Psoas muscle (tissue), 8 donors: Measurements from ENCODE around the gene ITCH. TPM values are rescaled to one million over a fixed set of nuclear protein-coding genes. Genes with fewer than 3 reads are reported as not detected.

Source experiments
- ATAC-seq, 4 donors: fragments of 200-7000 bp; cut with Tn5 transposase; one replicate each; pipeline ENCODE4 v1.9.1; 2020; ENCODE audit warnings: moderate library complexity in 3 of 4, mild to moderate bottlenecking in 2 of 4
- DNase-seq, 2 donors: peaks; one replicate each; pipeline ENCODE4 v3.0.0-alpha.2; 2020
- H3K27ac ChIP-seq: fragments of 200-600 bp; one replicate; pipeline ENCODE4 v1.8.0; 2022
- H3K27me3 ChIP-seq, 3 donors: fragments of 200-600 bp in 1 of 3; one replicate each; pipeline versions ENCODE4 v1.6.1 to v1.8.0; 2013 to 2022; ENCODE audit warnings: low read length in 2 of 3, mild to moderate bottlenecking in 2 of 3, moderate library complexity in 1 of 3; ENCODE audit not compliant: insufficient read depth in 3 of 3
- H3K36me3 ChIP-seq, 2 donors: fragments of 200-600 bp in 1 of 2; one replicate each; pipeline versions ENCODE4 v1.6.1 to v1.8.0; 2013 to 2022; ENCODE audit warnings: low read depth in 1 of 2, mild to moderate bottlenecking in 1 of 2, moderate library complexity in 1 of 2; ENCODE audit not compliant: insufficient read depth in 1 of 2
- H3K4me1 ChIP-seq: fragments of 200-600 bp; one replicate; pipeline ENCODE4 v1.8.0; 2022
- H3K4me3 ChIP-seq: fragments of 200-600 bp; one replicate; pipeline ENCODE4 v1.8.0; 2022; ENCODE audit warnings: mild to moderate bottlenecking
- H3K9me3 ChIP-seq: fragments of 200-600 bp; one replicate; pipeline ENCODE4 v1.8.0; 2022
- CTCF ChIP-seq: fragments of 200-600 bp; IDR thresholded peaks from one replicate; pipeline ENCODE4 v1.8.0; 2022; ENCODE audit warnings: antibody characterized with exemption
- WGBS, 3 donors: extraction: QIAGEN DNeasy Blood & Tissue Kit; methylation state at CpG; one replicate each; pipeline versions ENCODE4 v1.1.6 to v1.1.7; 2013; 5-methylcytosine and 5-hydroxymethylcytosine counted together
- intact Hi-C, 2 donors: fragments of 100-400 bp; cut with DNase I; formaldehyde crosslinking; loops; one replicate each; pipeline versions ENCODE4 v1.11.0 to v1.14.2; 2022
- polyA plus RNA-seq, 3 donors: library from polyadenylated mRNA; stranded (reverse); fragments of 200-250 nt; gene quantifications; one replicate each; pipeline ENCODE4 v1.2.3, GENCODE V29; 2013
- total RNA-seq, 4 donors: library from RNA; stranded (reverse); fragmentation: NEBNext Ultra II Directional in 2 of 4; extraction: Animal tissue kit (Norgen Biotek cat#: 25700) in 2 of 4; gene quantifications; one replicate each; pipeline versions ENCODE4 v1.2.1 to v1.2.4, GENCODE V29; 2021 to 2023
- donor health status: healthy with polysubstance abuse.
- donor health status: DM: no; HTN: no; CAD: no; lungs with moderate emphysema.
- donor health status: Bipolar disorder and iron deficiency.
- donor health status: healthy.
- donor health status: DM: yes; HTN: yes; CAD: no.
- donor health status: DM: no; HTN: no; CAD: no.
- donor health status: DM: no; HTN: no; CAD: no.
- donor health status: DM: yes; HTN: yes; CAD: no.

Gene ITCH
- total and polyA plus RNA-seq, 7 donors: 10.1 to 50.3 (median 36.9) TPM

GRCh38 chr20:34538671-34539123, 175.6 kb downstream of the ITCH start:
- ATAC-seq (peak; percentile 76 to 91 (median 83)), DNase-seq (peak; percentile 62 to 76)
- H3K27me3 ChIP-seq: no peaks in the 10 kb centered on the region
- no peaks in the 10 kb centered on the region for H3K9me3 ChIP-seq
- H3K4me1 ChIP-seq: no peaks in the 10 kb centered on the region
- no peak overlapping the region for H3K27ac ChIP-seq
- no peak overlapping the region for H3K4me3 ChIP-seq
- peak; percentile 69 for TF ChIP-seq CTCF
- WGBS, 3 donors: 24 to 40% (median 28%) methylated on average over 5 of the region's 5 CpGs
- intact Hi-C loops: loop anchor here in 1 of 2 donors (5.0 kb wide), 1 partner anchor 169 kb away; no protein-coding TSS in a partner anchor
- peaks cover 5 to 76% of the 10 kb centered on the region in 2 donors for H3K36me3 ChIP-seq

GRCh38 chr20:34539756-34540155, 176.7 kb downstream of the ITCH start:
- 93 to 96% (median 96%) methylated on average over 8 of the region's 8 CpGs for WGBS, 3 donors
- no peak overlapping the region for H3K4me3 ChIP-seq
- H3K27me3 ChIP-seq: no peaks in the 10 kb centered on the region
- H3K9me3 ChIP-seq: no peaks in the 10 kb centered on the region
- intact Hi-C loops: loop anchor here in 1 of 2 donors (5.0 kb wide), 1 partner anchor 168 kb away; no protein-coding TSS in a partner anchor
- no peaks in the 10 kb centered on the region for H3K4me1 ChIP-seq
- DNase-seq: no peak
- peaks cover under 1 to 66% of the 10 kb centered on the region in 2 donors for H3K36me3 ChIP-seq
- H3K27ac ChIP-seq: no peak overlapping the region
- TF ChIP-seq CTCF: no peak
- ATAC-seq: no peak

- TF ChIP-seq CTCF: no peak
- intact Hi-C loops: no loop called here
- Histone ChIP-seq H3K9me3 (no peaks in the 10 kb centered on the region), H3K27ac (no peak overlapping the region), H3K36me3 (peaks cover 0 to 56% of the 10 kb centered on the region in 2 donors), H3K4me3 (no peak overlapping the region), H3K4me1 (no peaks in the 10 kb centered on the region), H3K27me3 (no peaks in the 10 kb centered on the region)
- no peak for ATAC-seq
- no peak for DNase-seq
- WGBS, 3 donors: 79 to 80% (median 80%) methylated on average over 15 of the region's 15 CpGs
These were observed 177.7 kb downstream of the ITCH start for GRCh38 chr20:34540596-34541263.

GRCh38 chr20:34541264-34541901, 178.3 kb downstream of the ITCH start:
- no peak for ATAC-seq
- WGBS, 3 donors: 84 to 89% (median 88%) methylated on average over 13 of the region's 13 CpGs

More at GRCh38 chr20:34541264-34541901, 178.3 kb downstream of the ITCH start:
- no peak overlapping the region for H3K27ac ChIP-seq
- no peaks in the 10 kb centered on the region for H3K4me1 ChIP-seq
- DNase-seq: no peak
- no peak for TF ChIP-seq CTCF
- H3K36me3 ChIP-seq: peaks cover 0 to 49% of the 10 kb centered on the region in 2 donors
- intact Hi-C loops: no loop called here
- no peaks in the 10 kb centered on the region for H3K9me3 ChIP-seq
- no peaks in the 10 kb centered on the region for H3K27me3 ChIP-seq
- H3K4me3 ChIP-seq: no peak overlapping the region
